Glutamatergic neuron (in vitro differentiated cells): ENCODE data around the gene RGMB. TPM values are rescaled to one million over a fixed set of nuclear protein-coding genes. Genes with fewer than 3 reads are reported as not detected.

Source experiments
- DNase-seq: peaks from one replicate; pipeline ENCODE4 v3.0.0; 2022
- H3K27ac Mint-ChIP-seq: one replicate; pipeline ENCODE4 v1.8.0; 2020; ENCODE audit warnings: mild to moderate bottlenecking, mixed read lengths, inconsistent platforms; ENCODE audit not compliant: unreplicated experiment
- H3K27me3 Mint-ChIP-seq: one replicate; pipeline ENCODE4 v1.8.0; 2020; ENCODE audit warnings: mild to moderate bottlenecking, moderate library complexity, mixed read lengths, inconsistent platforms; ENCODE audit not compliant: unreplicated experiment
- H3K36me3 Mint-ChIP-seq: one replicate; pipeline ENCODE4 v1.8.0; 2020; ENCODE audit warnings: mild to moderate bottlenecking, mixed read lengths, inconsistent platforms; ENCODE audit not compliant: unreplicated experiment
- H3K4me1 Mint-ChIP-seq: one replicate; pipeline ENCODE4 v1.8.0; 2020; ENCODE audit warnings: mild to moderate bottlenecking, low read depth, mixed read lengths, inconsistent platforms; ENCODE audit not compliant: unreplicated experiment
- H3K4me3 Mint-ChIP-seq: one replicate; pipeline ENCODE4 v1.8.0; 2020; ENCODE audit warnings: mild to moderate bottlenecking, mixed read lengths, inconsistent platforms; ENCODE audit not compliant: unreplicated experiment
- H3K9me3 Mint-ChIP-seq: one replicate; pipeline ENCODE4 v1.8.0; 2020; ENCODE audit warnings: mild to moderate bottlenecking, moderate library complexity, mixed read lengths, inconsistent platforms; ENCODE audit not compliant: unreplicated experiment
- total RNA-seq: library from RNA; stranded (reverse); fragmentation: NEBNext Ultra II Directional; extraction: Animal tissue kit (Norgen Biotek cat#: 25700); gene quantifications from one replicate; pipeline ENCODE4 v1.2.1, GENCODE V29; 2021; ENCODE audit not compliant: unreplicated experiment
- TF ChIP-seq, protein P1 (sequence below): fragments of 200-600 bp; sonication (generic); IDR thresholded peaks from one replicate; pipeline ENCODE4 v1.5.0; 2021; ENCODE audit not compliant: partially characterized antibody, unreplicated experiment

RGMB gene
- total RNA-seq, 1 donor from 2014 or later = 95.9 TPM

DNA sequence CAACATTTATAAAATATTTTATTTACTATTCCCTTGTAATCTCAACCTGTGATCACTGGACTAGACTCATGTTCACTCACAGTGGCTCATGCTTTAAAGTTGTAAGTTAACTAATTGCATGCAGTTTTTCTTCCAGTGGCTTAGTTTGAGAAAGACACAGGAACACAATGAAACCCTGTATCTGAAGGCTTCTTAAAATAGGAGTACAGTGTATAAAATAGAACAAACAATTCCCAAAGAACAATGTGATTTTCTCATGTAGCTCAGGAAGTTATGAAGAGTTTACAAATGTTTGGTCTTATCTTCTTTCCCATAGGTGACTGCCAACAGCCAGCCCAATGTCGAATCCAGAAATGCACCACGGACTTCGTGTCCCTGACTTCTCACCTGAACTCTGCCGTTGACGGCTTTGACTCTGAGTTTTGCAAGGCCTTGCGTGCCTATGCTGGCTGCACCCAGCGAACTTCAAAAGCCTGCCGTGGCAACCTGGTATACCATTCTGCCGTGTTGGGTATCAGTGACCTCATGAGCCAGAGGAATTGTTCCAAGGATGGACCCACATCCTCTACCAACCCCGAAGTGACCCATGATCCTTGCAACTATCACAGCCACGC is 5.9 kb downstream of the RGMB start:
- no peak overlapping the region for H3K4me3 Mint-ChIP-seq
- DNase-seq = no peak
- TF ChIP-seq, protein P1, sequence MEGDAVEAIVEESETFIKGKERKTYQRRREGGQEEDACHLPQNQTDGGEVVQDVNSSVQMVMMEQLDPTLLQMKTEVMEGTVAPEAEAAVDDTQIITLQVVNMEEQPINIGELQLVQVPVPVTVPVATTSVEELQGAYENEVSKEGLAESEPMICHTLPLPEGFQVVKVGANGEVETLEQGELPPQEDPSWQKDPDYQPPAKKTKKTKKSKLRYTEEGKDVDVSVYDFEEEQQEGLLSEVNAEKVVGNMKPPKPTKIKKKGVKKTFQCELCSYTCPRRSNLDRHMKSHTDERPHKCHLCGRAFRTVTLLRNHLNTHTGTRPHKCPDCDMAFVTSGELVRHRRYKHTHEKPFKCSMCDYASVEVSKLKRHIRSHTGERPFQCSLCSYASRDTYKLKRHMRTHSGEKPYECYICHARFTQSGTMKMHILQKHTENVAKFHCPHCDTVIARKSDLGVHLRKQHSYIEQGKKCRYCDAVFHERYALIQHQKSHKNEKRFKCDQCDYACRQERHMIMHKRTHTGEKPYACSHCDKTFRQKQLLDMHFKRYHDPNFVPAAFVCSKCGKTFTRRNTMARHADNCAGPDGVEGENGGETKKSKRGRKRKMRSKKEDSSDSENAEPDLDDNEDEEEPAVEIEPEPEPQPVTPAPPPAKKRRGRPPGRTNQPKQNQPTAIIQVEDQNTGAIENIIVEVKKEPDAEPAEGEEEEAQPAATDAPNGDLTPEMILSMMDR = no peak
- peaks cover 7% of the 10 kb centered on the region for H3K9me3 Mint-ChIP-seq
- H3K27me3 Mint-ChIP-seq = peaks cover 7% of the 10 kb centered on the region
- no peak overlapping the region for H3K27ac Mint-ChIP-seq
- no peaks in the 10 kb centered on the region for H3K36me3 Mint-ChIP-seq
- peaks cover 30% of the 10 kb centered on the region for H3K4me1 Mint-ChIP-seq

DNA sequence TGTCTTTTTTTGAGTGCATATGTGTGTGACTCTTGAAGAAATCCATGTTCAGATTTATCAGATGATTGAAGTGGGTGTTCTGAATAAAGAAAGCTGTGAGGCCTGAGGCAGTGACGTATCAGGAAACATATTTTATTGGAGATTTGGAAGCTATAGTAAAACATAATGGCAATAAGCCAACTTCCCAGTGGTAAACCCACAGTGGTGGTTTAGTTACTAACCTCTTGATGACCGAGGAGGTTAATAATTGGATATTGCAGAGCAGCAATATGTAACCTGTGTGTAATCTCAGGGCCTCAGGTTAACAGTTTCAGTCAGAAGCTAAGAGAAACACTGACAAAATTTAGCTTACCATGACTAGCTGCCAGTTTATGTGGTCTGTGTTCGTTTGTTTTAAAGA is 6.9 kb downstream of the RGMB start:
- Mint-ChIP-seq H3K4me3 (no peak overlapping the region), H3K27me3 (no peaks in the 10 kb centered on the region), H3K36me3 (no peaks in the 10 kb centered on the region), H3K9me3 (no peaks in the 10 kb centered on the region), H3K4me1 (peaks cover 33% of the 10 kb centered on the region), H3K27ac (no peak overlapping the region)
- TF ChIP-seq, protein P1 = no peak
- no peak for DNase-seq

DNA sequence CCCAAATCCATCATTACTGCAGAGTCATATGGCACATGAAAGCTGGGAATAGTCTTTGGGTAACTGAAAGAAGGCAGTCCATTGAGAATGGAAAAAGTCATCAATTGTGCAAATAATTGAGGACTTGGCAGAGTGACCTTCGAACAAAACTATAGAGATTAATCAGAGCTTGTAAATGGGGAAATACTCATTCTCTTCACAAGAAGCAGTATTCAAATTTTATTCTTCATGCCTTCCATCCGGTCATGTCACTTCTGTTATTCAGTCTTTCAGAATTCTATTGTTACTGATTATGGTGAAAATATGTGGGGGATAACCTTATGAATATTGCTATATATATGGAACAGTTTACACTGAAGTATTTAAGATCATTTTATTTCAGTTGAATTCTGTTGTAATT is 8.1 kb downstream of the RGMB start:
- Mint-ChIP-seq H3K4me1 (peaks cover 28% of the 10 kb centered on the region), H3K9me3 (no peaks in the 10 kb centered on the region), H3K36me3 (no peaks in the 10 kb centered on the region), H3K4me3 (no peak overlapping the region), H3K27ac (no peak overlapping the region), H3K27me3 (no peaks in the 10 kb centered on the region)
- DNase-seq = no peak
- TF ChIP-seq, protein P1 = no peak

DNA sequence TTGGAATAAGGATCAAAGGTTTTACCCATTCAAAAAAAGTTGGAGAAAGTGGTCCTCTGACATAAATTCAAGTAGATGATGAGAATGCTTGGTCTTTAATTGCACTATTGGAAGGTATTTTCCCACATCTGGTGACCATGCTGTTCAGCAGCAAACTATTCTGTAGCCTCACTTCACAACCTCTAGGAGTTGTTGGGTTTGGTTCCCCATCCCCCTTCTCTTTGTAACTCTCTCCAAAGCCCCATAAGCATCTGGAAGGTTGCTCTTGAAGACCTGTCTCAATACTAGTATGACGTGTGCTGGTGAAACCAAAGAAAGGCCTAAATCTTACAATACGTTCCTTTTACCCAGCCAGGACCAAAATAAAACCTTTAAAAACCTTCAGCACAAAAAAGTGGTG is 8.5 kb downstream of the RGMB start:
- Mint-ChIP-seq H3K4me1 (peaks cover 29% of the 10 kb centered on the region), H3K36me3 (no peaks in the 10 kb centered on the region), H3K27me3 (no peaks in the 10 kb centered on the region), H3K4me3 (no peak overlapping the region), H3K9me3 (no peaks in the 10 kb centered on the region), H3K27ac (no peak overlapping the region)
- TF ChIP-seq, protein P1 = no peak
- DNase-seq = no peak

DNA sequence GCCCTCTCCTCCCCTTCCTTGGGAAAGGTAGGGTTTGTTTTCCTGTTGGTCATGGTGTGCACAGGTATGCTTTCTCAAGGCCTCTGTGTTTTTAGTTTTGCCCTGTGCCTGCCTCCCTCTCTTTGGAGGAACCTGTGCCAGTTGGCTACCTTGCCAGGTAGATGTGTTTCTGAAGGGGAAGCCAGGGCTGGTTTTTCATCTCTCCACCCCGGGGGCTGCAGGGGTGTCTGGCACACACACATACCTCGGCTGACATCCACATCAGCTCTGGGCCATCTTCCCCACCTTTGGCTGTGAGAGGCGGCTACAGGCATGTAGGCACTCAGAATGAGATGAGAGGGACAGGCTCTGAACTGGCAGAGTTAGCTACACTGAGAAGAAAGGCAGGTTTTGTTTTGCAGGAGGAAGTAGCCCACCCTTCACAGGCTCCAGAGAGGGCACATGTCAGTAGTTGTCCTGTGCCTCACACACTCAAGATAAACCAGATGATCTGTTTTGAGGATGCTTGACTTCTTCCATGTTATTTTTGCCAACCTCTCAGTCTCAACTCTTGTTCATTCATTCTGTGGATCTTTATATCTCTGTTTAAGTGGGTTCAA is 9.7 kb downstream of the RGMB start:
- Mint-ChIP-seq H3K9me3 (no peaks in the 10 kb centered on the region), H3K36me3 (no peaks in the 10 kb centered on the region), H3K4me3 (no peak overlapping the region), H3K27me3 (no peaks in the 10 kb centered on the region), H3K4me1 (peaks cover 23% of the 10 kb centered on the region), H3K27ac (no peak overlapping the region)
- TF ChIP-seq, protein P1 = no peak
- no peak for DNase-seq
